Activated T-helper 1 cell treated with anti-CD3 and anti-CD28 coated beads, Interleukin-12 subunit alpha, Interleukin-12 subunit beta, Interleukin-2, Interleukin-4 antibody, amounts not matched to agents 30 ng/mL and 10 ng/mL and 1 ng/mL, durations not matched to agents 14 hours and 24 hours and 36 hours (primary cell): ENCODE measurements around the gene TEX35. TPM values are rescaled to one million over a fixed set of nuclear protein-coding genes. Genes with fewer than 3 reads are reported as not detected.
"Not testable (repeated sequence)": the region's sequence is repeated elsewhere in the genome, so short reads cannot be mapped to it uniquely, and the experiment has no call there.

Experiments used
- DNase-seq: peaks from one replicate; pipeline ENCODE4 v3.0.0; 2021; ENCODE audit warnings: low spot score
- H3K27ac Mint-ChIP-seq: one replicate; pipeline ENCODE4 v1.8.0; 2021; ENCODE audit warnings: mild to moderate bottlenecking, mixed read lengths
- H3K27me3 Mint-ChIP-seq: one replicate; pipeline ENCODE4 v1.8.0; 2022; ENCODE audit warnings: mild to moderate bottlenecking, moderate library complexity, mixed read lengths; ENCODE audit not compliant: insufficient read depth
- H3K36me3 Mint-ChIP-seq: one replicate; pipeline ENCODE4 v1.8.0; 2021; ENCODE audit warnings: low read depth, mixed read lengths
- H3K4me1 Mint-ChIP-seq: one replicate; pipeline ENCODE4 v1.8.0; 2021; ENCODE audit warnings: low read depth, mixed read lengths
- H3K4me3 Mint-ChIP-seq: one replicate; pipeline ENCODE4 v1.8.0; 2021; ENCODE audit warnings: mild to moderate bottlenecking, moderate library complexity, mixed read lengths
- H3K9me3 Mint-ChIP-seq: one replicate; pipeline ENCODE4 v1.8.0; 2021; ENCODE audit warnings: mixed read lengths
- intact Hi-C: fragments of 100-400 bp; cut with micrococcal nuclease; formaldehyde crosslinking; loops from one replicate; pipeline ENCODE4 v1.15.1; 2024
- total RNA-seq: library from RNA; stranded (reverse); gene quantifications from 2 replicates; pipeline ENCODE4 v1.2.3, GENCODE V29; 2022

Gene TEX35
- total RNA-seq, 1 donor from 2014 or later: not detected

- H3K9me3 Mint-ChIP-seq: no peaks in the 10 kb centered on the region
- no peaks in the 10 kb centered on the region for H3K36me3 Mint-ChIP-seq
- H3K4me1 Mint-ChIP-seq: no peaks in the 10 kb centered on the region
- peak overlapping the region; percentile 88 for H3K4me3 Mint-ChIP-seq
- no peak overlapping the region for H3K27ac Mint-ChIP-seq
- H3K27me3 Mint-ChIP-seq: no peaks in the 10 kb centered on the region
- DNase-seq: no peak
- intact Hi-C loops: loop anchor here (5.0 kb wide), 1 partner anchor 686 kb away; the partner anchor contains the start of gene ABL2
These were observed 28.5 kb downstream of the TEX35 start for GRCh38 chr1:178541379-178541778.

- Mint-ChIP-seq H3K27ac (peak overlapping the region; percentile 80), H3K36me3 (no peaks in the 10 kb centered on the region), H3K4me1 (no peaks in the 10 kb centered on the region), H3K4me3 (peak overlapping the region; percentile 88), H3K9me3 (no peaks in the 10 kb centered on the region), H3K27me3 (no peaks in the 10 kb centered on the region)
- DNase-seq: peak; percentile 35
- intact Hi-C loops: loop anchor here (1.0 to 5.0 kb wide), 11 partner anchors 10 to 827 kb away; partner anchors contain the start of genes ABL2, AXDND1, FAM20B and SOAT1
These were observed 29.1 kb downstream of the TEX35 start for GRCh38 chr1:178541829-178542553.

GRCh38 chr1:178542554-178543289, 29.8 kb downstream of the TEX35 start:
- DNase-seq: peak; percentile 81
- H3K9me3 Mint-ChIP-seq: no peaks in the 10 kb centered on the region
- no peaks in the 10 kb centered on the region for H3K36me3 Mint-ChIP-seq
- no peaks in the 10 kb centered on the region for H3K27me3 Mint-ChIP-seq
- H3K27ac Mint-ChIP-seq: peak overlapping the region; percentile 80
- H3K4me1 Mint-ChIP-seq: no peaks in the 10 kb centered on the region
- intact Hi-C loops: loop anchor here (1.0 to 5.0 kb wide), 11 partner anchors 10 to 827 kb away; partner anchors contain the start of genes ABL2, AXDND1, FAM20B and SOAT1
- peak overlapping the region; percentile 88 for H3K4me3 Mint-ChIP-seq

- H3K4me1 Mint-ChIP-seq: no peaks in the 10 kb centered on the region
- no peak for DNase-seq
- no peaks in the 10 kb centered on the region for H3K27me3 Mint-ChIP-seq
- intact Hi-C loops: loop anchor here (2.0 to 5.0 kb wide), 4 partner anchors 460 to 750 kb away; partner anchors contain the start of genes ABL2, SOAT1 and TOR3A
- no peaks in the 10 kb centered on the region for H3K36me3 Mint-ChIP-seq
- H3K4me3 Mint-ChIP-seq: peak overlapping the region; percentile 88
- peak overlapping the region; percentile 23 for H3K27ac Mint-ChIP-seq
- no peaks in the 10 kb centered on the region for H3K9me3 Mint-ChIP-seq
These were observed 30.3 kb downstream of the TEX35 start for GRCh38 chr1:178543290-178543607.

- Mint-ChIP-seq H3K27me3 (no peaks in the 10 kb centered on the region), H3K27ac (no peak overlapping the region), H3K36me3 (no peaks in the 10 kb centered on the region), H3K4me3 (peak overlapping the region; percentile 57), H3K9me3 (no peaks in the 10 kb centered on the region), H3K4me1 (no peaks in the 10 kb centered on the region)
- no peak for DNase-seq
- intact Hi-C loops: loop anchor here (5.0 kb wide), 1 partner anchor 683 kb away; the partner anchor contains the start of gene ABL2
These were observed 31.6 kb downstream of the TEX35 start for GRCh38 chr1:178544531-178544930.

- no peaks in the 10 kb centered on the region for H3K4me1 Mint-ChIP-seq
- intact Hi-C loops: no loop called here
- H3K36me3 Mint-ChIP-seq: no peaks in the 10 kb centered on the region
- no peaks in the 10 kb centered on the region for H3K27me3 Mint-ChIP-seq
- H3K4me3 Mint-ChIP-seq: no peak overlapping the region
- H3K9me3 Mint-ChIP-seq: no peaks in the 10 kb centered on the region
- no peak overlapping the region for H3K27ac Mint-ChIP-seq
- DNase-seq: no peak
These were observed 35.2 kb downstream of the TEX35 start for GRCh38 chr1:178548108-178548507.

- no peaks in the 10 kb centered on the region for H3K27me3 Mint-ChIP-seq
- no peak overlapping the region for H3K4me3 Mint-ChIP-seq
- H3K36me3 Mint-ChIP-seq: no peaks in the 10 kb centered on the region
- DNase-seq: no peak
- no peaks in the 10 kb centered on the region for H3K4me1 Mint-ChIP-seq
- no peak overlapping the region for H3K27ac Mint-ChIP-seq
- peaks cover 5% of the 10 kb centered on the region for H3K9me3 Mint-ChIP-seq
- intact Hi-C loops: no loop called here
These were observed 38.4 kb downstream of the TEX35 start for GRCh38 chr1:178551307-178551706.

- intact Hi-C loops: no loop called here
- no peak for DNase-seq
- H3K9me3 Mint-ChIP-seq: peaks cover 5% of the 10 kb centered on the region
- H3K36me3 Mint-ChIP-seq: no peaks in the 10 kb centered on the region
- no peaks in the 10 kb centered on the region for H3K27me3 Mint-ChIP-seq
- no peaks in the 10 kb centered on the region for H3K4me1 Mint-ChIP-seq
- no peak overlapping the region for H3K27ac Mint-ChIP-seq
- H3K4me3 Mint-ChIP-seq: no peak overlapping the region
These were observed 39.0 kb downstream of the TEX35 start for GRCh38 chr1:178551940-178552339.

- no peak overlapping the region for H3K27ac Mint-ChIP-seq
- H3K4me1 Mint-ChIP-seq: no peaks in the 10 kb centered on the region
- no peak overlapping the region for H3K4me3 Mint-ChIP-seq
- intact Hi-C loops: no loop called here
- no peaks in the 10 kb centered on the region for H3K27me3 Mint-ChIP-seq
- no peak for DNase-seq
- H3K9me3 Mint-ChIP-seq: peaks cover 5% of the 10 kb centered on the region
- H3K36me3 Mint-ChIP-seq: no peaks in the 10 kb centered on the region
These were observed 39.9 kb downstream of the TEX35 start for GRCh38 chr1:178552856-178553255.

GRCh38 chr1:178554351-178554750, 41.4 kb downstream of the TEX35 start:
- H3K9me3 Mint-ChIP-seq, H3K27me3 Mint-ChIP-seq, H3K4me1 Mint-ChIP-seq, H3K27ac Mint-ChIP-seq, H3K4me3 Mint-ChIP-seq, intact Hi-C loops, H3K36me3 Mint-ChIP-seq, DNase-seq: not testable (repeated sequence)

- H3K27me3 Mint-ChIP-seq, H3K4me1 Mint-ChIP-seq, DNase-seq, H3K27ac Mint-ChIP-seq, H3K9me3 Mint-ChIP-seq, intact Hi-C loops, H3K36me3 Mint-ChIP-seq, H3K4me3 Mint-ChIP-seq: not testable (repeated sequence)
These were observed 42.7 kb downstream of the TEX35 start for GRCh38 chr1:178555613-178556012.

GRCh38 chr1:178558816-178559215, 45.9 kb downstream of the TEX35 start:
- H3K36me3 Mint-ChIP-seq, H3K27ac Mint-ChIP-seq, H3K27me3 Mint-ChIP-seq, DNase-seq, H3K4me1 Mint-ChIP-seq, H3K9me3 Mint-ChIP-seq, intact Hi-C loops, H3K4me3 Mint-ChIP-seq: not testable (repeated sequence)

GRCh38 chr1:178560871-178561376, 48.0 kb downstream of the TEX35 start:
- Mint-ChIP-seq H3K4me1 (no peaks in the 10 kb centered on the region), H3K4me3 (no peak overlapping the region), H3K27me3 (peaks cover 2% of the 10 kb centered on the region), H3K36me3 (no peaks in the 10 kb centered on the region), H3K9me3 (no peaks in the 10 kb centered on the region), H3K27ac (no peak overlapping the region)
- no peak for DNase-seq
- intact Hi-C loops: no loop called here
